HepG2 (cell line): ENCODE measurements around the gene SND1. TPM values are rescaled to one million over a fixed set of nuclear protein-coding genes. Genes with fewer than 3 reads are reported as not detected.

Experiments
- ATRX ChIP-seq: sonication (generic); formaldehyde crosslinking; IDR thresholded peaks from 2 replicates; pipeline ENCODE4 v1.4.0; 2020; ENCODE audit warnings: missing genetic modification reagents, borderline replicate concordance
- FOXC1 ChIP-seq: sonication (generic); formaldehyde crosslinking; IDR thresholded peaks from 2 replicates; pipeline ENCODE4 v1.8.0; 2022; ENCODE audit warnings: mild to moderate bottlenecking, missing genetic modification reagents, borderline replicate concordance
- RAD21 ChIP-seq: fragments of 450-650 bp; formaldehyde crosslinking; IDR thresholded peaks from 2 replicates; pipeline ENCODE4 v1.5.0; 2020; ENCODE audit warnings: mild to moderate bottlenecking
- SP5 ChIP-seq: IDR thresholded peaks from 2 replicates; pipeline ENCODE4 v1.6.1; 2016; ENCODE audit warnings: low read depth, borderline replicate concordance
- TFDP1 ChIP-seq: IDR thresholded peaks from 2 replicates; pipeline ENCODE4 v1.6.1; 2016; ENCODE audit warnings: missing compliant biosample characterization, missing genetic modification reagents, borderline replicate concordance
- ZSCAN22 ChIP-seq: sonication (generic); formaldehyde crosslinking; IDR thresholded peaks from 2 replicates; pipeline ENCODE4 v1.4.0; 2020; ENCODE audit warnings: mild to moderate bottlenecking, missing genetic modification reagents
- polyA plus RNA-seq, 8 experiments: library from polyadenylated mRNA; depleted of rRNA in 3 of 8; stranded (reverse) in 7 of 8; unstranded in 1 of 8; fragments of >200 nt; fragmentation: Illumina TruSeq in 4 of 8; extraction: Trizol in 4 of 8; gene quantifications; 2 replicates each; pipeline versions ENCODE4 v1.2.1 to v1.2.3, GENCODE V29; 2011 to 2016; ENCODE audit warnings: low read depth in 4 of 8, missing spikeins in 1 of 8, mixed read lengths in 1 of 8; ENCODE audit not compliant: insufficient read depth in 1 of 8
- total RNA-seq, 5 experiments: library from RNA; depleted of rRNA; stranded (reverse); fragments of >200 nt; fragmentation: Illumina TruSeq; extraction: Trizol; gene quantifications; 2 replicates each; pipeline ENCODE4 v1.2.3, GENCODE V29; 2016; ENCODE audit warnings: low read depth in 1 of 5
- TF ChIP-seq, protein P1 (sequence below), 2 experiments: sonication (generic) in 1 of 2; formaldehyde crosslinking in 1 of 2; IDR thresholded peaks; 2 replicates each; pipeline versions ENCODE4 v1.6.1 to v1.9.0; 2014 to 2022; ENCODE audit warnings: antibody characterized with exemption in 1 of 2, borderline replicate concordance in 1 of 2, inconsistent platforms in 1 of 2, low read depth in 1 of 2, missing genetic modification reagents in 1 of 2

Gene SND1
- total and polyA plus RNA-seq, 2 of the 13 experiments (the other 11 are each of a cell fraction or from before 2014, with no cell fraction given): 110 to 182 TPM

DNA sequence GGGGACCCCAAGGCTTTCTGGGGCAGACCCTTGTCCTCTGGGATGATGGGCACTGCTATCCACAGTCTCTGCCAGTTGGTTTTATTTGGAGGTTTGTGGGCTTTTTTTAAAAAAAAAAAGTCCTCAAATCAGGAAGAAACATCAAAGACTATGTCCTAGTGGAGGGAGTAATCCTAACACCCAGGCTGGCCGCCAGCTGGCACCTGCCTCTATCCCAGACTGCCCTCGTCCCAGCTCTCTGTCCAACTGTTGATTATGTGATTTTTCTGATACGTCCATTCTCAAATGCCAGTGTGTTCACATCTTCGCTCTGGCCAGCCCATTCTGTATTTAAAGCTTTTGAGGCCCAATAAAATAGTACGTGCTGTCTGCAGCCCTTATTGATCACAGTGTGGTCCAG is 440.2 kb downstream of the SND1 start (continued):
- TF ChIP-seq, protein P1, sequence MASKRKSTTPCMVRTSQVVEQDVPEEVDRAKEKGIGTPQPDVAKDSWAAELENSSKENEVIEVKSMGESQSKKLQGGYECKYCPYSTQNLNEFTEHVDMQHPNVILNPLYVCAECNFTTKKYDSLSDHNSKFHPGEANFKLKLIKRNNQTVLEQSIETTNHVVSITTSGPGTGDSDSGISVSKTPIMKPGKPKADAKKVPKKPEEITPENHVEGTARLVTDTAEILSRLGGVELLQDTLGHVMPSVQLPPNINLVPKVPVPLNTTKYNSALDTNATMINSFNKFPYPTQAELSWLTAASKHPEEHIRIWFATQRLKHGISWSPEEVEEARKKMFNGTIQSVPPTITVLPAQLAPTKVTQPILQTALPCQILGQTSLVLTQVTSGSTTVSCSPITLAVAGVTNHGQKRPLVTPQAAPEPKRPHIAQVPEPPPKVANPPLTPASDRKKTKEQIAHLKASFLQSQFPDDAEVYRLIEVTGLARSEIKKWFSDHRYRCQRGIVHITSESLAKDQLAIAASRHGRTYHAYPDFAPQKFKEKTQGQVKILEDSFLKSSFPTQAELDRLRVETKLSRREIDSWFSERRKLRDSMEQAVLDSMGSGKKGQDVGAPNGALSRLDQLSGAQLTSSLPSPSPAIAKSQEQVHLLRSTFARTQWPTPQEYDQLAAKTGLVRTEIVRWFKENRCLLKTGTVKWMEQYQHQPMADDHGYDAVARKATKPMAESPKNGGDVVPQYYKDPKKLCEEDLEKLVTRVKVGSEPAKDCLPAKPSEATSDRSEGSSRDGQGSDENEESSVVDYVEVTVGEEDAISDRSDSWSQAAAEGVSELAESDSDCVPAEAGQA (IDR thresholded peaks at IDR 0.05; ENCODE audit: low read depth): no peak
- TF ChIP-seq, protein P1 (CRISPR knock-in tag; IDR thresholded peaks at IDR 0.05; ENCODE audit: borderline replicate concordance): no peak
- TF ChIP-seq TFDP1 (CRISPR knock-in tag): no peak
- TF ChIP-seq SP5: no peak
- TF ChIP-seq RAD21: no peak
- no peak for TF ChIP-seq ATRX (CRISPR knock-in tag)
- no peak for TF ChIP-seq ZSCAN22 (CRISPR knock-in tag)
- TF ChIP-seq FOXC1 (CRISPR knock-in tag): no peak
